ENCODE data around the gene SCN4B.
A peak's percentile ranks its signal among the peaks of the same experiment; 100 is the strongest.

Gene SCN4B

GRCh38 chr11:118152020-118152551 lies 537 bp downstream of the SCN4B start:
- no peak for DNase-seq

- DNase-seq: no peak
These were observed 1.2 kb downstream of the SCN4B start for GRCh38 chr11:118151431-118151830.

GRCh38 chr11:118149493-118149892 lies 3.1 kb downstream of the SCN4B start:
- DNase-seq: no peak

GRCh38 chr11:118148856-118149255 lies 3.8 kb downstream of the SCN4B start:
- DNase-seq: no peak

- no peak for DNase-seq
These were observed 4.4 kb downstream of the SCN4B start for GRCh38 chr11:118148240-118148639.

- DNase-seq: no peak
These were observed 5.1 kb downstream of the SCN4B start for GRCh38 chr11:118147502-118147901.

- DNase-seq: no peak
These were observed 6.1 kb downstream of the SCN4B start for GRCh38 chr11:118146554-118146953.

GRCh38 chr11:118145285-118146227 lies 7.1 kb downstream of the SCN4B start:
- peak; percentile 50 for DNase-seq

GRCh38 chr11:118144301-118145268 lies 8.0 kb downstream of the SCN4B start:
- DNase-seq: no peak

- no peak for DNase-seq
These were observed 8.9 kb downstream of the SCN4B start for GRCh38 chr11:118143661-118144185.

GRCh38 chr11:118142809-118143208 lies 9.8 kb downstream of the SCN4B start:
- no peak for DNase-seq

GRCh38 chr11:118142081-118142480 lies 10.5 kb downstream of the SCN4B start:
- no peak for DNase-seq

- no peak for DNase-seq
These were observed 13.0 kb downstream of the SCN4B start for GRCh38 chr11:118139578-118139977.

GRCh38 chr11:118138839-118139420 lies 13.7 kb downstream of the SCN4B start:
- DNase-seq: no peak

- DNase-seq: no peak
These were observed 15.8 kb downstream of the SCN4B start for GRCh38 chr11:118136801-118137200.

GRCh38 chr11:118136341-118136740 lies 16.3 kb downstream of the SCN4B start:
- no peak for DNase-seq

- no peak for DNase-seq
These were observed 16.8 kb downstream of the SCN4B start for GRCh38 chr11:118135796-118136165.

GRCh38 chr11:118135051-118135795 lies 17.4 kb downstream of the SCN4B start:
- no peak for DNase-seq

GRCh38 chr11:118133816-118134215 lies 18.8 kb downstream of the SCN4B start:
- DNase-seq: no peak

GRCh38 chr11:118132385-118133151 lies 20.1 kb downstream of the SCN4B start:
- DNase-seq: no peak
